Ovary (tissue), 9 donors: Measurements from ENCODE around the gene GSTA2. TPM values are rescaled to one million over a fixed set of nuclear protein-coding genes. Genes with fewer than 3 reads are reported as not detected.
"Not testable (repeated sequence)": the region's sequence is repeated elsewhere in the genome, so short reads cannot be mapped to it uniquely, and the experiment has no call there.

Experiments
- DNase-seq, 5 donors: peaks; one replicate each; pipeline ENCODE4 v3.0.0-alpha.2; 2019 to 2020
- H3K27ac ChIP-seq, 2 donors: fragments of 200-600 bp; one replicate each; pipeline versions ENCODE4 v1.5.1 to v1.8.0; 2019 to 2022
- H3K27me3 ChIP-seq: fragments of 200-600 bp; one replicate; pipeline ENCODE4 v1.8.0; 2022
- H3K36me3 ChIP-seq: fragments of 200-600 bp; sonication (generic); one replicate; pipeline ENCODE4 v1.5.1; 2019
- H3K4me1 ChIP-seq: one replicate; pipeline ENCODE4 v1.8.1; 2013; ENCODE audit warnings: mild to moderate bottlenecking, moderate library complexity; ENCODE audit not compliant: insufficient read depth
- H3K4me3 ChIP-seq: fragments of 200-600 bp; sonication (generic); one replicate; pipeline ENCODE4 v1.5.1; 2017
- H3K9me3 ChIP-seq, 2 donors: fragments of 200-600 bp in 1 of 2; sonication (generic) in 1 of 2; one replicate each; pipeline versions ENCODE4 v1.5.1 to v1.8.1; 2013 to 2019; ENCODE audit warnings: mild to moderate bottlenecking in 1 of 2, moderate library complexity in 1 of 2
- EP300 ChIP-seq: sonication (generic); formaldehyde crosslinking; IDR thresholded peaks from one replicate; pipeline ENCODE4 v1.6.1; 2017; ENCODE audit warnings: antibody characterized with exemption
- POLR2A ChIP-seq: fragments of 450-650 bp; IDR thresholded peaks from one replicate; pipeline ENCODE4 v1.6.1; 2017; ENCODE audit warnings: antibody characterized with exemption, mild to moderate bottlenecking, moderate library complexity
- WGBS, 3 donors: extraction: QIAGEN DNeasy Blood & Tissue Kit in 1 of 3; methylation state at CpG; one replicate each; pipeline versions ENCODE4 v1.1.5 to v1.1.7; 2013 to 2017; 5-methylcytosine and 5-hydroxymethylcytosine counted together
- intact Hi-C, 4 donors: fragments of 100-400 bp; cut with DNase I; formaldehyde crosslinking; loops; one replicate each; pipeline versions ENCODE4 v1.11.0 to v1.15.1; 2022 to 2023
- polyA plus RNA-seq, 2 donors: library from polyadenylated mRNA; stranded (reverse); fragments of 200-250 nt in 1 of 2; fragments of 350-450 nt in 1 of 2; fragmentation: Illumina TruSeq in 1 of 2; extraction: RNeasy Lipid Tissue Mini Kit (QIAGEN cat#74804) in 1 of 2; gene quantifications; one replicate each; pipeline ENCODE4 v1.2.3, GENCODE V29; 2013 to 2014
- total RNA-seq, 7 donors: library from RNA; depleted of rRNA in 2 of 7; stranded (reverse); fragments of >200 nt in 2 of 7; fragmentation: NEBNext Ultra II Directional in 3 of 7; extraction: Animal tissue kit (Norgen Biotek cat#: 25700) in 3 of 7; gene quantifications; one replicate each; pipeline versions ENCODE4 v1.1.0 to v1.2.4, GENCODE V29; 2016 to 2023
- TF ChIP-seq, protein P1 (sequence below), 3 donors: fragments of 450-650 bp in 2 of 3; fragments of 200-600 bp in 1 of 3; IDR thresholded peaks; one replicate each; pipeline versions ENCODE4 v1.5.1 to v1.8.0; 2016 to 2022; ENCODE audit warnings: antibody characterized with exemption in 3 of 3, mild to moderate bottlenecking in 1 of 3
- donor health status: DM: no; HTN: no; CAD: no; lungs with moderate emphysema.
- donor health status: DM: no; HTN: no; CAD: no.
- donor health status: Bipolar disorder and iron deficiency.
- donor health status: DM: yes; HTN: yes; CAD: no.
- donor health status: DM: no; HTN: no; CAD: no.
- donor health status: DM: yes; HTN: yes; CAD: no.

Gene GSTA2
- total and polyA plus RNA-seq, 9 donors = 0.46 to 2.0 (median 0.54) TPM; not detected in 4

DNA sequence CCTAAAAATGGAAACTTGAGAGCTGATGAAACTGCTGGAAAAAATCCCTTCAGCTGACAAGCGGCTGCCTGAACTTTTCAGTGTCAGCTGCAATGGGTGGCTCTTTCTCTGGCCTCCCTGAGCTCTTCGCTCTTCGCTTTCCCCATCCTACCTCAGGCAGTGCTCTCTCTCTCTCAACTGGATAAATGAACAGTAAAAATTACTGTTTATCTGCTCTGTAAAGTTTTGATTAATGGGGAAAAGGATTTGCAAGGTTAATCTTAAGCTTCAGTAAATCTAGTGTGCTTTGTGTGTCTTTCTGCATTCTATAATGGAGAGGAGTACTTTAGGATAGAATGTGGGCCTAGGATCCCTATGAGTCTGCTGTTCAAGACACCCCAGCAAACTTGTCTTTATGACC lies 57.3 kb downstream of the GSTA2 start:
- WGBS, 3 donors = 94 to 95% (median 94%) methylated on average over 3 of the region's 3 CpGs
- no peak overlapping the region for H3K27ac ChIP-seq
- no peak for DNase-seq
- TF ChIP-seq EP300 = no peak
- no peak for TF ChIP-seq POLR2A
- TF ChIP-seq, protein P1, sequence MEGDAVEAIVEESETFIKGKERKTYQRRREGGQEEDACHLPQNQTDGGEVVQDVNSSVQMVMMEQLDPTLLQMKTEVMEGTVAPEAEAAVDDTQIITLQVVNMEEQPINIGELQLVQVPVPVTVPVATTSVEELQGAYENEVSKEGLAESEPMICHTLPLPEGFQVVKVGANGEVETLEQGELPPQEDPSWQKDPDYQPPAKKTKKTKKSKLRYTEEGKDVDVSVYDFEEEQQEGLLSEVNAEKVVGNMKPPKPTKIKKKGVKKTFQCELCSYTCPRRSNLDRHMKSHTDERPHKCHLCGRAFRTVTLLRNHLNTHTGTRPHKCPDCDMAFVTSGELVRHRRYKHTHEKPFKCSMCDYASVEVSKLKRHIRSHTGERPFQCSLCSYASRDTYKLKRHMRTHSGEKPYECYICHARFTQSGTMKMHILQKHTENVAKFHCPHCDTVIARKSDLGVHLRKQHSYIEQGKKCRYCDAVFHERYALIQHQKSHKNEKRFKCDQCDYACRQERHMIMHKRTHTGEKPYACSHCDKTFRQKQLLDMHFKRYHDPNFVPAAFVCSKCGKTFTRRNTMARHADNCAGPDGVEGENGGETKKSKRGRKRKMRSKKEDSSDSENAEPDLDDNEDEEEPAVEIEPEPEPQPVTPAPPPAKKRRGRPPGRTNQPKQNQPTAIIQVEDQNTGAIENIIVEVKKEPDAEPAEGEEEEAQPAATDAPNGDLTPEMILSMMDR (IDR thresholded peaks at IDR 0.05) = no peak
- H3K36me3 ChIP-seq = no peaks in the 10 kb centered on the region
- no peaks in the 10 kb centered on the region for H3K27me3 ChIP-seq
- H3K4me3 ChIP-seq = no peak overlapping the region
- intact Hi-C loops = no loop called here
- H3K9me3 ChIP-seq = no peaks in the 10 kb centered on the region
- H3K4me1 ChIP-seq = no peaks in the 10 kb centered on the region

DNA sequence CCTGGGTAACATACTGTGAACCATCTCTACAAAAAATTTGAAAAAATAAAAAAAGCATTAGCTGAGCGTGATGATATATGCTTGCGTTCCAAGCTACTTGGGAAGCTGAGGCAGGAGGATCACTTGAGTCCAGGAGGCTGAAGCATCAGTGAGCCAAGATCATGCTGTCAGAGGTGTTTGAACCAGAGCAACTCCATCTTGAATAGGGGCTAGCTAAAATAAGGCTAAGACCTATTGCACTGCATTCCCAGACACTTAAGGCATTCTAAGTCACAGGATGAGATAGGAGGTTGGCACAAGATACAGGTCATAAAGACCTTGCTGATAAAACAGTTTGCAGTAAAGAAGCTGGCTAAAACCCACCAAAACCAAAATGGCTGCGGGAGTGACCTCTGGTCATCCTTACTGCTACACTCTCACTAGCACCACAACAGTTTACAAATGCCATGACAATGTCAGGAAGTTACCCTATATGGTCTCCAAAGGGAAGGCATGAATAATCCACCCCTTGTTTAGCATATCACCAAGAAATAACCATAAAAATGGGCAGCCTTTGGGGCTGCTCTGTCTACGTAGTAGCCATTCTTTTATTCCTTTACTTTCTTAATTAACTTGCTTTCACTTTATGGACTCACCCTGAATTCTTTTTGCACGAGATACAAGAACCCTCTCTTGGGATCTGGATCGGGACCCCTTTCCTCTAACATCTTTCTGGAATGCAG lies 58.3 kb downstream of the GSTA2 start:
- not testable (repeated sequence) for H3K36me3 ChIP-seq

DNA sequence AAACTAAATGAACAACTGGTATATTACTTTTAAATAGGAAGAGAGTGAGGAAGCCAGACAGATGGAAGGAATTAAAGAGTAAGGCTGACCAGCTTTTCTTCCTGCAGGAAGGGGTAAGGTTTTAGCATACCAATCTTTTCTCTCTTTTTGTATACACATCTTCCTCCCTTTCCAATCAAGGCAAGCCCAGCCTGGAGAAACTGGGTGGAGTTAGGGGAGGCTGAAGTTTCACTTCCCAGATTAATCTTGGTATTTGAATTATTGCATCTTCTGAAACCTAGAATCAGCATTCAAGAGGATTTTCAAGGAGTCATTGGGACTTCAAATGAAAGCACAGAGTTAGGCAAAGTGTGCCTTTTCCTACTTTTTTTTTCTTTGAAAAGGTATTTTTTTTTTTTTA lies 59.2 kb downstream of the GSTA2 start:
- DNase-seq = no peak

More for the DNA sequence above, 58.3 kb downstream of the GSTA2 start:
- H3K4me3 ChIP-seq, H3K27ac ChIP-seq, intact Hi-C loops, H3K9me3 ChIP-seq, DNase-seq, H3K27me3 ChIP-seq, H3K4me1 ChIP-seq: not testable (repeated sequence)
- WGBS, 3 donors = 91 to 94% (median 93%) methylated on average over 6 of the region's 6 CpGs

More for the DNA sequence above, 59.2 kb downstream of the GSTA2 start:
- Histone ChIP-seq H3K27me3 (no peaks in the 10 kb centered on the region), H3K36me3 (no peaks in the 10 kb centered on the region), H3K4me3 (no peak overlapping the region), H3K9me3 (no peaks in the 10 kb centered on the region), H3K4me1 (no peaks in the 10 kb centered on the region), H3K27ac (no peak overlapping the region)
- intact Hi-C loops = no loop called here
- TF ChIP-seq EP300 = no peak
- TF ChIP-seq POLR2A = no peak
- TF ChIP-seq, protein P1 (IDR thresholded peaks at IDR 0.05) = no peak

Other genes starting within 250 kb of the GSTA2 start
- 10 to 100 TPM in 6 of 7 donors, 1 to 10 TPM in 1; 7.7 to 31.0 (median 22.0) TPM for gene TRAM2, start 186.4 kb downstream of the GSTA2 start, total RNA-seq
- gene TRAM2, start 186.4 kb downstream of the GSTA2 start, polyA plus RNA-seq = 10 to 100 TPM; 10.4 to 36.9 TPM
- gene TMEM14A, start 92.4 kb downstream of the GSTA2 start, total RNA-seq = 10 to 100 TPM; 17.0 to 31.4 (median 24.2) TPM
- 10 to 100 TPM; 34.2 to 35.6 TPM for gene TMEM14A, start 92.4 kb downstream of the GSTA2 start, polyA plus RNA-seq
- gene GSTA1, start 40.3 kb upstream of the GSTA2 start, total RNA-seq = 100 to 1,000 TPM in 2 of 7 donors, 10 to 100 TPM in 3, 1 to 10 TPM in 2; 4.7 to 144 (median 19.2) TPM
- 1,000 to 10,000 TPM in 1 of 2 donors, 100 to 1,000 TPM in 1; 107 to 1,921 TPM for gene GSTA1, start 40.3 kb upstream of the GSTA2 start, polyA plus RNA-seq
- not detected for gene GSTA5, start 77.3 kb upstream of the GSTA2 start, total RNA-seq
- not detected for gene GSTA5, start 77.3 kb upstream of the GSTA2 start, polyA plus RNA-seq
- 1 to 10 TPM in 3 of 7 donors, under 1 TPM in 1, not detected in 3; 0.61 to 9.3 (median 1.4) TPM for gene GSTA3, start 146.2 kb upstream of the GSTA2 start, total RNA-seq
- 10 to 100 TPM in 1 of 2 donors, 1 to 10 TPM in 1; 1.6 to 22.1 TPM for gene GSTA3, start 146.2 kb upstream of the GSTA2 start, polyA plus RNA-seq
- gene GSTA4, start 231.8 kb upstream of the GSTA2 start, total RNA-seq = 10 to 100 TPM; 23.0 to 36.7 (median 29.8) TPM
- gene GSTA4, start 231.8 kb upstream of the GSTA2 start, polyA plus RNA-seq = 100 to 1,000 TPM in 1 of 2 donors, 10 to 100 TPM in 1; 45.6 to 309 TPM